ENCODE results near the gene COL8A1.

COL8A1 gene

GRCh38 chr3:99674086-99674789 lies 35.8 kb downstream of the COL8A1 start:
- no peak for DNase-seq (ENCODE audit: low read depth, low spot score)

GRCh38 chr3:99678023-99678422 lies 39.6 kb downstream of the COL8A1 start:
- no peak for DNase-seq (ENCODE audit: low read depth, low spot score)

GRCh38 chr3:99678896-99679295 lies 40.5 kb downstream of the COL8A1 start:
- DNase-seq (ENCODE audit: low read depth, low spot score), result no peak

- no peak for DNase-seq (ENCODE audit: low read depth, low spot score)
Measured at GRCh38 chr3:99681512-99681911, 43.1 kb downstream of the COL8A1 start.

- no peak for DNase-seq (ENCODE audit: low read depth, low spot score)
Measured at GRCh38 chr3:99681976-99682375, 43.6 kb downstream of the COL8A1 start.

- DNase-seq (ENCODE audit: low read depth, low spot score), result no peak
Measured at GRCh38 chr3:99683465-99683864, 45.1 kb downstream of the COL8A1 start.

GRCh38 chr3:99683876-99684275 lies 45.5 kb downstream of the COL8A1 start:
- no peak for DNase-seq (ENCODE audit: low read depth, low spot score)

- DNase-seq (ENCODE audit: low read depth, low spot score), result no peak
Measured at GRCh38 chr3:99684644-99685043, 46.2 kb downstream of the COL8A1 start.

- DNase-seq (ENCODE audit: low read depth, low spot score), result no peak
Measured at GRCh38 chr3:99686469-99686868, 48.1 kb downstream of the COL8A1 start.

GRCh38 chr3:99686955-99687612 lies 48.7 kb downstream of the COL8A1 start:
- DNase-seq (ENCODE audit: low read depth, low spot score), result no peak

- DNase-seq (ENCODE audit: low read depth, low spot score), result no peak
Measured at GRCh38 chr3:99690761-99691369, 52.5 kb downstream of the COL8A1 start.

GRCh38 chr3:99693636-99694035 lies 55.2 kb downstream of the COL8A1 start:
- DNase-seq (ENCODE audit: low read depth, low spot score), result no peak

GRCh38 chr3:99696497-99696896 lies 58.1 kb downstream of the COL8A1 start:
- no peak for DNase-seq (ENCODE audit: low read depth, low spot score)

- DNase-seq (ENCODE audit: low read depth, low spot score), result no peak
Measured at GRCh38 chr3:99697250-99697649, 58.9 kb downstream of the COL8A1 start.

- no peak for DNase-seq (ENCODE audit: low read depth, low spot score)
Measured at GRCh38 chr3:99698932-99699331, 60.5 kb downstream of the COL8A1 start.

- DNase-seq (ENCODE audit: low read depth, low spot score), result no peak
Measured at GRCh38 chr3:99699841-99700240, 61.4 kb downstream of the COL8A1 start.

GRCh38 chr3:99700631-99701268 lies 62.4 kb downstream of the COL8A1 start:
- DNase-seq (ENCODE audit: low read depth, low spot score), result no peak

GRCh38 chr3:99702953-99703943 lies 64.9 kb downstream of the COL8A1 start:
- no peak for DNase-seq (ENCODE audit: low read depth, low spot score)

GRCh38 chr3:99704417-99704816 lies 66.0 kb downstream of the COL8A1 start:
- DNase-seq (ENCODE audit: low read depth, low spot score), result no peak

GRCh38 chr3:99706410-99706809 lies 68.0 kb downstream of the COL8A1 start:
- DNase-seq (ENCODE audit: low read depth, low spot score), result no peak

- DNase-seq (ENCODE audit: low read depth, low spot score), result no peak
Measured at GRCh38 chr3:99708207-99708745, 69.9 kb downstream of the COL8A1 start.
